Loucy (cell line): ENCODE results near the gene RELL2.

Experiments
- EZH2phosphoT487 ChIP-seq: fragments of 200-600 bp; IDR thresholded peaks from 2 replicates; pipeline ENCODE4 v1.6.1; 2018; ENCODE audit warnings: antibody characterized with exemption, mild to moderate bottlenecking, moderate library complexity, borderline replicate concordance
- TF ChIP-seq, protein P1 (sequence below): fragments of 200-600 bp; sonication (generic); conservative IDR thresholded peaks from 2 replicates; pipeline ENCODE4 v1.5.1; 2014; ENCODE audit warnings: mild to moderate bottlenecking, antibody characterized with exemption, low read length

DNA sequence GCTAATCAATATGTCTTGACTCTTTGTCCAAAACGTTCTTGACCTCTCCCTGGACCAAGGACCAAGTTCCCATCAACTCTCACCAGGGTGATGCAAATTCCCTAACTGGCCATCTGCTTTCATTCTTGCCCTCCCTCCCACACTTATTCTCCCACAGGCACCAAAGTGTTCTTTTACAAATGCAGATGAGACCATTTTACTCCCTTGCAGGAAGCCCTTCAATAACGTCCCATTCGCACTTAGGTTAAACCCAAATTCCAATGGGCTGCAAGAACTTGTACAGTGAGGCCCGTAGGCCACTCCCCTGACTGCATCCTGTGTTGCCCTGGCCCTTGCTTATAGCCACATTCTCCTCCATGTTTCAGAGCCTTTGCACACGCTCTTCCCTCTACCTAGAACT is 38.0 kb downstream of the RELL2 start:
- TF ChIP-seq, protein P1, sequence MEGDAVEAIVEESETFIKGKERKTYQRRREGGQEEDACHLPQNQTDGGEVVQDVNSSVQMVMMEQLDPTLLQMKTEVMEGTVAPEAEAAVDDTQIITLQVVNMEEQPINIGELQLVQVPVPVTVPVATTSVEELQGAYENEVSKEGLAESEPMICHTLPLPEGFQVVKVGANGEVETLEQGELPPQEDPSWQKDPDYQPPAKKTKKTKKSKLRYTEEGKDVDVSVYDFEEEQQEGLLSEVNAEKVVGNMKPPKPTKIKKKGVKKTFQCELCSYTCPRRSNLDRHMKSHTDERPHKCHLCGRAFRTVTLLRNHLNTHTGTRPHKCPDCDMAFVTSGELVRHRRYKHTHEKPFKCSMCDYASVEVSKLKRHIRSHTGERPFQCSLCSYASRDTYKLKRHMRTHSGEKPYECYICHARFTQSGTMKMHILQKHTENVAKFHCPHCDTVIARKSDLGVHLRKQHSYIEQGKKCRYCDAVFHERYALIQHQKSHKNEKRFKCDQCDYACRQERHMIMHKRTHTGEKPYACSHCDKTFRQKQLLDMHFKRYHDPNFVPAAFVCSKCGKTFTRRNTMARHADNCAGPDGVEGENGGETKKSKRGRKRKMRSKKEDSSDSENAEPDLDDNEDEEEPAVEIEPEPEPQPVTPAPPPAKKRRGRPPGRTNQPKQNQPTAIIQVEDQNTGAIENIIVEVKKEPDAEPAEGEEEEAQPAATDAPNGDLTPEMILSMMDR = no peak
- TF ChIP-seq EZH2phosphoT487 = no peak
